ENCODE data around the gene TCF4.

Gene TCF4

GRCh38 chr18:55275039-55275901 is 312.7 kb downstream of the TCF4 start:
- no peak for DNase-seq

GRCh38 chr18:55272510-55273243 is 315.3 kb downstream of the TCF4 start:
- no peak for DNase-seq

- no peak for DNase-seq
Measured at GRCh38 chr18:55269622-55270021, 318.4 kb downstream of the TCF4 start.

GRCh38 chr18:55268628-55269275 is 319.2 kb downstream of the TCF4 start:
- DNase-seq, result no peak

GRCh38 chr18:55268151-55268601 is 319.8 kb downstream of the TCF4 start:
- no peak for DNase-seq

GRCh38 chr18:55266981-55267380 is 321.0 kb downstream of the TCF4 start:
- no peak for DNase-seq

- DNase-seq, result no peak
Measured at GRCh38 chr18:55265984-55266383, 322.0 kb downstream of the TCF4 start.

GRCh38 chr18:55265130-55265675 is 322.8 kb downstream of the TCF4 start:
- no peak for DNase-seq

- no peak for DNase-seq
Measured at GRCh38 chr18:55264108-55264507, 323.9 kb downstream of the TCF4 start.

- no peak for DNase-seq
Measured at GRCh38 chr18:55262021-55262560, 325.9 kb downstream of the TCF4 start.

- no peak for DNase-seq
Measured at GRCh38 chr18:55261253-55261652, 326.7 kb downstream of the TCF4 start.

GRCh38 chr18:55258088-55258487 is 329.9 kb downstream of the TCF4 start:
- no peak for DNase-seq

GRCh38 chr18:55256929-55257289 is 331.1 kb downstream of the TCF4 start:
- DNase-seq, result no peak

- no peak for DNase-seq
Measured at GRCh38 chr18:55256226-55256928, 331.6 kb downstream of the TCF4 start.

- no peak for DNase-seq
Measured at GRCh38 chr18:55253814-55254213, 334.2 kb downstream of the TCF4 start.

- no peak for DNase-seq
Measured at GRCh38 chr18:55252901-55253300, 335.1 kb downstream of the TCF4 start.

GRCh38 chr18:55252053-55252675 is 335.8 kb downstream of the TCF4 start:
- DNase-seq, result no peak

GRCh38 chr18:55251254-55251971 is 336.6 kb downstream of the TCF4 start:
- no peak for DNase-seq

GRCh38 chr18:55250768-55251173 is 337.2 kb downstream of the TCF4 start:
- no peak for DNase-seq

- DNase-seq, result no peak
Measured at GRCh38 chr18:55249550-55249949, 338.4 kb downstream of the TCF4 start.

GRCh38 chr18:55248495-55248894 is 339.5 kb downstream of the TCF4 start:
- no peak for DNase-seq

Data from activated gamma-delta T cell treated with Interleukin-2 at 50 U/mL for 16 hours (primary cell).